Measurements from ENCODE around the gene HRH3.

HRH3 gene

GRCh38 chr20:62174870-62175624 lies 45.0 kb downstream of the HRH3 start:
- DNase-seq (ENCODE audit: low spot score): no peak

- DNase-seq (ENCODE audit: low spot score): no peak
Measured at GRCh38 chr20:62174021-62174804, 45.9 kb downstream of the HRH3 start.

- no peak for DNase-seq (ENCODE audit: low spot score)
Measured at GRCh38 chr20:62172666-62173065, 47.4 kb downstream of the HRH3 start.

GRCh38 chr20:62171245-62171644 lies 48.8 kb downstream of the HRH3 start:
- DNase-seq (ENCODE audit: low spot score): no peak

GRCh38 chr20:62170536-62170935 lies 49.5 kb downstream of the HRH3 start:
- no peak for DNase-seq (ENCODE audit: low spot score)

- no peak for DNase-seq (ENCODE audit: low spot score)
Measured at GRCh38 chr20:62168890-62169435, 51.1 kb downstream of the HRH3 start.

- DNase-seq (ENCODE audit: low spot score): no peak
Measured at GRCh38 chr20:62168061-62168460, 52.0 kb downstream of the HRH3 start.

GRCh38 chr20:62167474-62167873 lies 52.6 kb downstream of the HRH3 start:
- DNase-seq (ENCODE audit: low spot score): no peak

- DNase-seq (ENCODE audit: low spot score): no peak
Measured at GRCh38 chr20:62165762-62166399, 54.2 kb downstream of the HRH3 start.
